Liver (tissue), 9 donors: ENCODE measurements around the gene TARS3. TPM values are rescaled to one million over a fixed set of nuclear protein-coding genes. Genes with fewer than 3 reads are reported as not detected.

Source experiments
- DNase-seq: peaks from one replicate; pipeline ENCODE4 v3.0.0-alpha.2; 2017; ENCODE audit warnings: low spot score
- H3K27ac ChIP-seq, 2 donors: one replicate each; pipeline ENCODE4 v1.7.0; 2013; ENCODE audit warnings: inconsistent platforms in 2 of 2, low read length in 2 of 2, control low read depth in 1 of 2, low read depth in 1 of 2, mild to moderate bottlenecking in 1 of 2
- H3K27me3 ChIP-seq, 4 donors: one replicate each; pipeline versions ENCODE4 v1.6.1 to v1.7.0; 2013; ENCODE audit warnings: low read length in 3 of 4, inconsistent platforms in 1 of 4, mild to moderate bottlenecking in 1 of 4, moderate library complexity in 1 of 4; ENCODE audit not compliant: control insufficient read depth in 4 of 4, insufficient read depth in 4 of 4
- H3K36me3 ChIP-seq, 4 donors: one replicate each; pipeline versions ENCODE4 v1.6.1 to v1.7.0; 2013; ENCODE audit warnings: low read length in 3 of 4, mild to moderate bottlenecking in 3 of 4, low read depth in 1 of 4, moderate library complexity in 1 of 4; ENCODE audit not compliant: control insufficient read depth in 4 of 4, insufficient read depth in 3 of 4
- H3K4me1 ChIP-seq, 4 donors: one replicate each; pipeline versions ENCODE4 v1.6.1 to v1.7.0; 2013; ENCODE audit warnings: low read length in 3 of 4, mild to moderate bottlenecking in 3 of 4, moderate library complexity in 1 of 4; ENCODE audit not compliant: control insufficient read depth in 4 of 4, insufficient read depth in 4 of 4
- H3K4me3 ChIP-seq, 3 donors: one replicate each; pipeline versions ENCODE4 v1.6.1 to v1.7.0; 2013; ENCODE audit warnings: low read length in 3 of 3, control low read depth in 1 of 3, low read depth in 1 of 3, mild to moderate bottlenecking in 1 of 3
- H3K9ac ChIP-seq, 2 donors: one replicate each; pipeline ENCODE4 v1.7.0; 2013; ENCODE audit warnings: low read length in 2 of 2, mild to moderate bottlenecking in 2 of 2, moderate library complexity in 2 of 2, control low read depth in 1 of 2, low read depth in 1 of 2
- H3K9me3 ChIP-seq, 4 donors: one replicate each; pipeline versions ENCODE4 v1.6.1 to v1.7.0; 2013; ENCODE audit warnings: low read length in 3 of 4; ENCODE audit not compliant: control insufficient read depth in 4 of 4
- EGR1 ChIP-seq, 2 donors: IDR thresholded peaks; 2 replicates each; pipeline ENCODE4 v1.6.1; 2016 to 2018; ENCODE audit warnings: antibody characterized with exemption in 2 of 2, low read depth in 2 of 2
- FOXA1 ChIP-seq: IDR thresholded peaks from 2 replicates; pipeline ENCODE4 v1.6.1; 2016; ENCODE audit warnings: antibody characterized with exemption
- FOXA2 ChIP-seq: IDR thresholded peaks from 2 replicates; pipeline ENCODE4 v1.6.1; 2016; ENCODE audit warnings: antibody characterized with exemption
- GABPA ChIP-seq, 2 donors: IDR thresholded peaks in 1 of 2; conservative IDR thresholded peaks in 1 of 2; 2 replicates each; pipeline ENCODE4 v1.6.1; 2016; ENCODE audit warnings: antibody characterized with exemption in 2 of 2, mild to moderate bottlenecking in 1 of 2, moderate library complexity in 1 of 2
- HNF4A ChIP-seq, 2 donors: conservative IDR thresholded peaks; 2 replicates each; pipeline ENCODE4 v1.6.1; 2016; ENCODE audit warnings: antibody characterized with exemption in 2 of 2, mild to moderate bottlenecking in 2 of 2
- HNF4G ChIP-seq: IDR thresholded peaks from 2 replicates; pipeline ENCODE4 v1.6.1; 2016; ENCODE audit warnings: antibody characterized with exemption
- JUND ChIP-seq, 2 donors: IDR thresholded peaks; 2 replicates each; pipeline ENCODE4 v1.6.1; 2016; ENCODE audit warnings: antibody characterized with exemption in 2 of 2
- NR2F2 ChIP-seq: IDR thresholded peaks from 2 replicates; pipeline ENCODE4 v1.6.1; 2016; ENCODE audit warnings: antibody characterized with exemption
- RAD21 ChIP-seq, 2 donors: IDR thresholded peaks; 2 replicates each; pipeline ENCODE4 v1.6.1; 2016; ENCODE audit warnings: antibody characterized with exemption in 2 of 2, mild to moderate bottlenecking in 2 of 2
- RXRA ChIP-seq, 2 donors: IDR thresholded peaks; 2 replicates each; pipeline ENCODE4 v1.6.1; 2017 to 2018; ENCODE audit warnings: antibody characterized with exemption in 2 of 2, mild to moderate bottlenecking in 1 of 2
- SP1 ChIP-seq: IDR thresholded peaks from 2 replicates; pipeline ENCODE4 v1.6.1; 2018; ENCODE audit warnings: antibody characterized with exemption, mild to moderate bottlenecking
- TAF1 ChIP-seq: conservative IDR thresholded peaks from 2 replicates; pipeline ENCODE4 v1.6.1; 2016; ENCODE audit warnings: antibody characterized with exemption, mild to moderate bottlenecking
- YY1 ChIP-seq: IDR thresholded peaks from 2 replicates; pipeline ENCODE4 v1.6.1; 2016; ENCODE audit warnings: antibody characterized with exemption, mild to moderate bottlenecking
- WGBS: extraction: QIAGEN DNeasy Blood & Tissue Kit; methylation state at CpG from one replicate; pipeline ENCODE4 v1.1.7; 2013; 5-methylcytosine and 5-hydroxymethylcytosine counted together
- polyA plus RNA-seq, 2 donors: library from polyadenylated mRNA; stranded (reverse) in 1 of 2; unstranded in 1 of 2; fragments of 200-250 nt in 1 of 2; fragments of >200 nt in 1 of 2; fragmentation: Nextera tagmentation in 1 of 2; extraction: Ambion mirVana in 1 of 2; gene quantifications; one replicate each; pipeline versions ENCODE4 v1.2.1 to v1.2.3, GENCODE V29; 2013 to 2015
- total RNA-seq, 2 donors: library from RNA; depleted of rRNA; stranded (reverse); fragments of >200 nt; gene quantifications; one replicate each; pipeline ENCODE4 v1.2.3, GENCODE V29; 2014
- TF ChIP-seq, protein P1 (sequence below): fragments of 150-350 bp; IDR thresholded peaks from 2 replicates; pipeline ENCODE4 v1.5.1; 2017; ENCODE audit warnings: improper control_type of control experiment, low read depth, low read length; ENCODE audit not compliant: missing input control
- TF ChIP-seq, protein P2 (sequence below): IDR thresholded peaks from 2 replicates; pipeline ENCODE4 v1.6.1; 2016; ENCODE audit warnings: antibody characterized with exemption
- TF ChIP-seq, protein P3 (sequence below): IDR thresholded peaks from 2 replicates; pipeline ENCODE4 v1.6.1; 2016; ENCODE audit warnings: antibody characterized with exemption
- TF ChIP-seq, protein P4 (sequence below): IDR thresholded peaks from 2 replicates; pipeline ENCODE4 v1.6.1; 2016; ENCODE audit warnings: antibody characterized with exemption
- TF ChIP-seq, protein P5 (sequence below): IDR thresholded peaks from 2 replicates; pipeline ENCODE4 v1.6.1; 2016; ENCODE audit warnings: antibody characterized with exemption, mild to moderate bottlenecking
- donor health status: healthy.
- donor health status: healthy.
- donor health status: healthy.
- donor health status: healthy.
- donor health status: healthy.

Gene TARS3
- total and polyA plus RNA-seq, 4 donors, result 2.3 to 7.8 (median 4.0) TPM

DNA sequence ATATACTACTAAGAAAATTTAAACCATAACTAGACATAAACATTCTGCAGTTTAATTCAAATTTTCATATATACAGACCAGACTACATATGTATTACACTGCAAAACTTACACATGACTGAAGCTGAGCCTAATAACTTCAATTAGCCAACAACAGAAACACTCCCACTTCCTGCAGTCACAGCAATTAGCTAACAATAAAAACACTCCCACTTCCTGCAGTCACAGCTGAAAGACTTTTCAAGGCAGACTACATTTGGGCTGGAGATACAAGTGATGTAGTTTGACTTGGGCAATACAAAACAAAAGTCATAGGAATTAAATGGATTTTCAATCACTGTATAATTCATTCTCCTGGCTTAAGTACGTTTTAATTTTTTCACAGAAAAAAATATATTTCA is 82.4 kb downstream of the TARS3 start:
- Histone ChIP-seq H3K36me3 (peaks cover 6 to 37% (median 26%) of the 10 kb centered on the region in 4 donors), H3K27me3 (no peaks in the 10 kb centered on the region), H3K9me3 (no peaks in the 10 kb centered on the region), H3K4me3 (no peak overlapping the region), H3K9ac (no peak overlapping the region), H3K27ac (peak overlapping the region in 1 of 2 donors; percentile 0), H3K4me1 (peaks cover 0 to 21% (median 11%) of the 10 kb centered on the region in 4 donors)
- no peak for DNase-seq
- 67% methylated on average over 1 of the region's 1 CpG for WGBS
- TF ChIP-seq RXRA (IDR thresholded peaks at IDR 0.05) (no peak), HNF4G (no peak), FOXA1 (no peak), YY1 (no peak), RAD21 (IDR thresholded peaks at IDR 0.05) (no peak), FOXA2 (no peak), EGR1 (IDR thresholded peaks at IDR 0.05; ENCODE audit: low read depth in 2 of 2) (no peak), HNF4A (conservative IDR thresholded peaks at IDR 0.05) (no peak)
- TF ChIP-seq, protein P1, sequence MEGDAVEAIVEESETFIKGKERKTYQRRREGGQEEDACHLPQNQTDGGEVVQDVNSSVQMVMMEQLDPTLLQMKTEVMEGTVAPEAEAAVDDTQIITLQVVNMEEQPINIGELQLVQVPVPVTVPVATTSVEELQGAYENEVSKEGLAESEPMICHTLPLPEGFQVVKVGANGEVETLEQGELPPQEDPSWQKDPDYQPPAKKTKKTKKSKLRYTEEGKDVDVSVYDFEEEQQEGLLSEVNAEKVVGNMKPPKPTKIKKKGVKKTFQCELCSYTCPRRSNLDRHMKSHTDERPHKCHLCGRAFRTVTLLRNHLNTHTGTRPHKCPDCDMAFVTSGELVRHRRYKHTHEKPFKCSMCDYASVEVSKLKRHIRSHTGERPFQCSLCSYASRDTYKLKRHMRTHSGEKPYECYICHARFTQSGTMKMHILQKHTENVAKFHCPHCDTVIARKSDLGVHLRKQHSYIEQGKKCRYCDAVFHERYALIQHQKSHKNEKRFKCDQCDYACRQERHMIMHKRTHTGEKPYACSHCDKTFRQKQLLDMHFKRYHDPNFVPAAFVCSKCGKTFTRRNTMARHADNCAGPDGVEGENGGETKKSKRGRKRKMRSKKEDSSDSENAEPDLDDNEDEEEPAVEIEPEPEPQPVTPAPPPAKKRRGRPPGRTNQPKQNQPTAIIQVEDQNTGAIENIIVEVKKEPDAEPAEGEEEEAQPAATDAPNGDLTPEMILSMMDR, result no peak
- TF ChIP-seq, protein P2, sequence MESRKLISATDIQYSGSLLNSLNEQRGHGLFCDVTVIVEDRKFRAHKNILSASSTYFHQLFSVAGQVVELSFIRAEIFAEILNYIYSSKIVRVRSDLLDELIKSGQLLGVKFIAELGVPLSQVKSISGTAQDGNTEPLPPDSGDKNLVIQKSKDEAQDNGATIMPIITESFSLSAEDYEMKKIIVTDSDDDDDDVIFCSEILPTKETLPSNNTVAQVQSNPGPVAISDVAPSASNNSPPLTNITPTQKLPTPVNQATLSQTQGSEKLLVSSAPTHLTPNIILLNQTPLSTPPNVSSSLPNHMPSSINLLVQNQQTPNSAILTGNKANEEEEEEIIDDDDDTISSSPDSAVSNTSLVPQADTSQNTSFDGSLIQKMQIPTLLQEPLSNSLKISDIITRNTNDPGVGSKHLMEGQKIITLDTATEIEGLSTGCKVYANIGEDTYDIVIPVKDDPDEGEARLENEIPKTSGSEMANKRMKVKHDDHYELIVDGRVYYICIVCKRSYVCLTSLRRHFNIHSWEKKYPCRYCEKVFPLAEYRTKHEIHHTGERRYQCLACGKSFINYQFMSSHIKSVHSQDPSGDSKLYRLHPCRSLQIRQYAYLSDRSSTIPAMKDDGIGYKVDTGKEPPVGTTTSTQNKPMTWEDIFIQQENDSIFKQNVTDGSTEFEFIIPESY, result no peak
- TF ChIP-seq, protein P3, sequence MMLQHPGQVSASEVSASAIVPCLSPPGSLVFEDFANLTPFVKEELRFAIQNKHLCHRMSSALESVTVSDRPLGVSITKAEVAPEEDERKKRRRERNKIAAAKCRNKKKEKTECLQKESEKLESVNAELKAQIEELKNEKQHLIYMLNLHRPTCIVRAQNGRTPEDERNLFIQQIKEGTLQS, result no peak

DNA sequence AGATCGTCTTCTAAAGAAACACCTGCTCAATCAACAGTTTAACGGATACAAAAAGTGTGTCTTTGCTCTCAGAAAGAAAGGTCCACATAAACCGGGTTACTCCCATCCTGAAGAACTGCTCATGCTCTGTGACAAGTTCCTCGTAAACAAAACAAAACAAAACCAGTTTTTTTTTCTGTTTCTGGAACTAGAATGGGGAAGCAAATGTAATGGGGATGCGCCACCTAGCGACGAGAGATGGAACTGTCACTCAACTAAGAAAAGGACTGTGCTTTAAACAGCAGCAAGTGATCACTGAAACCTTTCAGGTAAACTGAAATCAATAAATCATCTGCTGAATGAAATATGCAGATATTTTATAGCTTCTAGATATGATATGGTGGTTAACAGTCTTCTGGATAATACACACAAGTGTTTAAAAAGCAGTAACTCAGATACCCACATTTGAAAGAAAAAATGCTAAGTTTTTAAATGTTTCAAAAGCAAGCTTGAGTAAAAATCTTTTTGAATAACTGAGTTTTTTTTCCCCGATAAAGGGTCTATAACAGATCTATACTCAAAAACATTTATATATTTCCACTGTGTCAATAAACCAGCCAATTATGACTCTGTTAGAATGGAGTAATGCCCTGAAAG is 83.0 kb downstream of the TARS3 start:
- peak; percentile 79 for DNase-seq
- WGBS, result 24% methylated on average over 8 of the region's 8 CpGs
- Histone ChIP-seq H3K36me3 (peaks cover 6 to 37% (median 26%) of the 10 kb centered on the region in 4 donors), H3K4me3 (no peak overlapping the region), H3K27me3 (no peaks in the 10 kb centered on the region), H3K9ac (peak overlapping the region in 1 of 2 donors; percentile 24), H3K27ac (peak overlapping the region in 1 of 2 donors; percentile 4), H3K4me1 (peaks cover 0 to 19% (median 5%) of the 10 kb centered on the region in 4 donors), H3K9me3 (no peaks in the 10 kb centered on the region)
- TF ChIP-seq RXRA (IDR thresholded peaks at IDR 0.05), result peak in 1 of 2 donors; percentile 10
- TF ChIP-seq FOXA2, result no peak
- TF ChIP-seq HNF4G, result no peak
- no peak for TF ChIP-seq NR2F2
- TF ChIP-seq SP1, result no peak
- TF ChIP-seq, protein P1, result peak; percentile 96
- TF ChIP-seq, protein P4, sequence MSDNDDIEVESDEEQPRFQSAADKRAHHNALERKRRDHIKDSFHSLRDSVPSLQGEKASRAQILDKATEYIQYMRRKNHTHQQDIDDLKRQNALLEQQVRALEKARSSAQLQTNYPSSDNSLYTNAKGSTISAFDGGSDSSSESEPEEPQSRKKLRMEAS, result no peak
- TF ChIP-seq, protein P3, result peak; percentile 9
- TF ChIP-seq TAF1, result no peak
- TF ChIP-seq, protein P2, result peak; percentile 14
- no peak for TF ChIP-seq GABPA (IDR thresholded peaks at IDR 0.05 in 1 of 2, conservative IDR thresholded peaks at IDR 0.05 in 1 of 2)
- TF ChIP-seq JUND (IDR thresholded peaks at IDR 0.05), result no peak
- TF ChIP-seq, protein P5, sequence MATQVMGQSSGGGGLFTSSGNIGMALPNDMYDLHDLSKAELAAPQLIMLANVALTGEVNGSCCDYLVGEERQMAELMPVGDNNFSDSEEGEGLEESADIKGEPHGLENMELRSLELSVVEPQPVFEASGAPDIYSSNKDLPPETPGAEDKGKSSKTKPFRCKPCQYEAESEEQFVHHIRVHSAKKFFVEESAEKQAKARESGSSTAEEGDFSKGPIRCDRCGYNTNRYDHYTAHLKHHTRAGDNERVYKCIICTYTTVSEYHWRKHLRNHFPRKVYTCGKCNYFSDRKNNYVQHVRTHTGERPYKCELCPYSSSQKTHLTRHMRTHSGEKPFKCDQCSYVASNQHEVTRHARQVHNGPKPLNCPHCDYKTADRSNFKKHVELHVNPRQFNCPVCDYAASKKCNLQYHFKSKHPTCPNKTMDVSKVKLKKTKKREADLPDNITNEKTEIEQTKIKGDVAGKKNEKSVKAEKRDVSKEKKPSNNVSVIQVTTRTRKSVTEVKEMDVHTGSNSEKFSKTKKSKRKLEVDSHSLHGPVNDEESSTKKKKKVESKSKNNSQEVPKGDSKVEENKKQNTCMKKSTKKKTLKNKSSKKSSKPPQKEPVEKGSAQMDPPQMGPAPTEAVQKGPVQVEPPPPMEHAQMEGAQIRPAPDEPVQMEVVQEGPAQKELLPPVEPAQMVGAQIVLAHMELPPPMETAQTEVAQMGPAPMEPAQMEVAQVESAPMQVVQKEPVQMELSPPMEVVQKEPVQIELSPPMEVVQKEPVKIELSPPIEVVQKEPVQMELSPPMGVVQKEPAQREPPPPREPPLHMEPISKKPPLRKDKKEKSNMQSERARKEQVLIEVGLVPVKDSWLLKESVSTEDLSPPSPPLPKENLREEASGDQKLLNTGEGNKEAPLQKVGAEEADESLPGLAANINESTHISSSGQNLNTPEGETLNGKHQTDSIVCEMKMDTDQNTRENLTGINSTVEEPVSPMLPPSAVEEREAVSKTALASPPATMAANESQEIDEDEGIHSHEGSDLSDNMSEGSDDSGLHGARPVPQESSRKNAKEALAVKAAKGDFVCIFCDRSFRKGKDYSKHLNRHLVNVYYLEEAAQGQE, result no peak
- TF ChIP-seq HNF4A (conservative IDR thresholded peaks at IDR 0.05), result no peak
- no peak for TF ChIP-seq YY1
- TF ChIP-seq EGR1 (IDR thresholded peaks at IDR 0.05; ENCODE audit: low read depth in 2 of 2), result no peak
- TF ChIP-seq RAD21 (IDR thresholded peaks at IDR 0.05), result peak; percentile 97 to 98
